ENCODE measurements around the gene NUBP1.

- TF ChIP-seq CTCF (IDR thresholded peaks at IDR 0.05 in 2 of 3, conservative IDR thresholded peaks at IDR 0.05 in 1 of 3; ENCODE audit: borderline replicate concordance in 1 of 3, insufficient read depth in 1 of 3, low read depth in 2 of 3, low read length in 2 of 3) (no peak), EZH2 (IDR thresholded peaks at IDR 0.05) (no peak), ATF3 (IDR thresholded peaks at IDR 0.05) (no peak), EGR1 (IDR thresholded peaks at IDR 0.05; ENCODE audit: low read depth) (no peak)
These were observed 18.8 kb downstream of the NUBP1 start for GRCh38 chr16:10762336-10763016.
